ENCODE data around the gene HNRNPL. TPM values are rescaled to one million over a fixed set of nuclear protein-coding genes. Genes with fewer than 3 reads are reported as not detected.
"Not testable (repeated sequence)": the region's sequence is repeated elsewhere in the genome, so short reads cannot be mapped to it uniquely, and the experiment has no call there.

Gene HNRNPL
- total RNA-seq, 2 donors from 2014 or later, result 477 to 480 TPM

- H3K9me3 ChIP-seq (ENCODE audit: control insufficient read depth, low read length, poor library complexity, severe bottlenecking), result no peaks in the 10 kb centered on the region
- H3K27me3 Mint-ChIP-seq, result no peaks in the 10 kb centered on the region
- H3K36me3 Mint-ChIP-seq (ENCODE audit: low read depth), result no peaks in the 10 kb centered on the region
- ATAC-seq (no peak), DNase-seq (no peak)
- no peak overlapping the region for H3K27ac Mint-ChIP-seq
- H3K4me3 Mint-ChIP-seq, result no peak overlapping the region
- H3K4me1 Mint-ChIP-seq, result peaks cover 7% of the 10 kb centered on the region
Measured at GRCh38 chr19:38806371-38806770, 43.4 kb downstream of the HNRNPL start.

- H3K4me3 Mint-ChIP-seq, result no peak overlapping the region
- ATAC-seq, result no peak
- no peaks in the 10 kb centered on the region for H3K27me3 Mint-ChIP-seq
- no peaks in the 10 kb centered on the region for H3K36me3 Mint-ChIP-seq (ENCODE audit: low read depth)
- peaks cover 7% of the 10 kb centered on the region for H3K4me1 Mint-ChIP-seq
- no peak for DNase-seq
- H3K27ac Mint-ChIP-seq, result peak overlapping the region; percentile 1
- H3K9me3 ChIP-seq (ENCODE audit: control insufficient read depth, low read length, poor library complexity, severe bottlenecking), result no peaks in the 10 kb centered on the region
Measured at GRCh38 chr19:38805180-38805579, 44.6 kb downstream of the HNRNPL start.

- peaks cover 5% of the 10 kb centered on the region for H3K4me1 Mint-ChIP-seq
- no peaks in the 10 kb centered on the region for H3K27me3 Mint-ChIP-seq
- ATAC-seq (no peak), DNase-seq (no peak)
- H3K4me3 Mint-ChIP-seq, result no peak overlapping the region
- H3K36me3 Mint-ChIP-seq (ENCODE audit: low read depth), result no peaks in the 10 kb centered on the region
- H3K9me3 ChIP-seq (ENCODE audit: control insufficient read depth, low read length, poor library complexity, severe bottlenecking), result no peaks in the 10 kb centered on the region
- no peak overlapping the region for H3K27ac Mint-ChIP-seq
Measured at GRCh38 chr19:38803543-38803942, 46.2 kb downstream of the HNRNPL start.

- no peak overlapping the region for H3K27ac Mint-ChIP-seq
- DNase-seq, result no peak
- no peaks in the 10 kb centered on the region for H3K9me3 ChIP-seq (ENCODE audit: control insufficient read depth, low read length, poor library complexity, severe bottlenecking)
- no peaks in the 10 kb centered on the region for H3K27me3 Mint-ChIP-seq
- ATAC-seq, result no peak
- H3K4me1 Mint-ChIP-seq, result peaks cover 5% of the 10 kb centered on the region
- no peaks in the 10 kb centered on the region for H3K36me3 Mint-ChIP-seq (ENCODE audit: low read depth)
- H3K4me3 Mint-ChIP-seq, result no peak overlapping the region
Measured at GRCh38 chr19:38801359-38802095, 48.3 kb downstream of the HNRNPL start.

GRCh38 chr19:38800577-38801347 lies 49.0 kb downstream of the HNRNPL start:
- no peak overlapping the region for H3K27ac Mint-ChIP-seq
- H3K27me3 Mint-ChIP-seq, result no peaks in the 10 kb centered on the region
- no peaks in the 10 kb centered on the region for H3K9me3 ChIP-seq (ENCODE audit: control insufficient read depth, low read length, poor library complexity, severe bottlenecking)
- H3K4me1 Mint-ChIP-seq, result peaks cover 5% of the 10 kb centered on the region
- DNase-seq (no peak), ATAC-seq (no peak)
- H3K36me3 Mint-ChIP-seq (ENCODE audit: low read depth), result no peaks in the 10 kb centered on the region
- H3K4me3 Mint-ChIP-seq, result no peak overlapping the region

GRCh38 chr19:38799104-38799503 lies 50.7 kb downstream of the HNRNPL start:
- H3K36me3 Mint-ChIP-seq (ENCODE audit: low read depth), result no peaks in the 10 kb centered on the region
- DNase-seq, result no peak
- H3K27me3 Mint-ChIP-seq, result no peaks in the 10 kb centered on the region
- no peak for ATAC-seq
- H3K4me3 Mint-ChIP-seq, result no peak overlapping the region
- H3K4me1 Mint-ChIP-seq, result no peaks in the 10 kb centered on the region
- H3K27ac Mint-ChIP-seq, result no peak overlapping the region
- no peaks in the 10 kb centered on the region for H3K9me3 ChIP-seq (ENCODE audit: control insufficient read depth, low read length, poor library complexity, severe bottlenecking)

GRCh38 chr19:38797781-38798180 lies 52.0 kb downstream of the HNRNPL start:
- H3K4me1 Mint-ChIP-seq; H3K4me3 Mint-ChIP-seq; H3K9me3 ChIP-seq (ENCODE audit: control insufficient read depth, low read length, poor library complexity, severe bottlenecking); H3K27ac Mint-ChIP-seq; H3K27me3 Mint-ChIP-seq; ATAC-seq; H3K36me3 Mint-ChIP-seq (ENCODE audit: low read depth); DNase-seq: not testable (repeated sequence)

- DNase-seq (no peak), ATAC-seq (no peak)
- H3K36me3 Mint-ChIP-seq (ENCODE audit: low read depth), result no peaks in the 10 kb centered on the region
- H3K27ac Mint-ChIP-seq, result no peak overlapping the region
- H3K9me3 ChIP-seq (ENCODE audit: control insufficient read depth, low read length, poor library complexity, severe bottlenecking), result no peaks in the 10 kb centered on the region
- no peak overlapping the region for H3K4me3 Mint-ChIP-seq
- H3K4me1 Mint-ChIP-seq, result peaks cover 2% of the 10 kb centered on the region
- H3K27me3 Mint-ChIP-seq, result no peaks in the 10 kb centered on the region
Measured at GRCh38 chr19:38796154-38796553, 53.6 kb downstream of the HNRNPL start.

GRCh38 chr19:38795549-38795948 lies 54.2 kb downstream of the HNRNPL start:
- Mint-ChIP-seq H3K4me1 (peaks cover 2% of the 10 kb centered on the region), H3K4me3 (no peak overlapping the region), H3K27ac (no peak overlapping the region), H3K36me3 (ENCODE audit: low read depth) (no peaks in the 10 kb centered on the region), H3K27me3 (no peaks in the 10 kb centered on the region)
- no peak for DNase-seq
- H3K9me3 ChIP-seq (ENCODE audit: control insufficient read depth, low read length, poor library complexity, severe bottlenecking), result no peaks in the 10 kb centered on the region
- ATAC-seq, result no peak

GRCh38 chr19:38793671-38794070 lies 56.1 kb downstream of the HNRNPL start:
- no peaks in the 10 kb centered on the region for H3K27me3 Mint-ChIP-seq
- H3K27ac Mint-ChIP-seq, result peak overlapping the region; percentile 8
- no peak overlapping the region for H3K4me3 Mint-ChIP-seq
- no peaks in the 10 kb centered on the region for H3K36me3 Mint-ChIP-seq (ENCODE audit: low read depth)
- H3K4me1 Mint-ChIP-seq, result peaks cover 2% of the 10 kb centered on the region
- no peak for DNase-seq
- H3K9me3 ChIP-seq (ENCODE audit: control insufficient read depth, low read length, poor library complexity, severe bottlenecking), result no peaks in the 10 kb centered on the region
- no peak for ATAC-seq

- no peaks in the 10 kb centered on the region for H3K36me3 Mint-ChIP-seq (ENCODE audit: low read depth)
- DNase-seq (no peak), ATAC-seq (no peak)
- H3K9me3 ChIP-seq (ENCODE audit: control insufficient read depth, low read length, poor library complexity, severe bottlenecking), result no peaks in the 10 kb centered on the region
- peak overlapping the region; percentile 8 for H3K27ac Mint-ChIP-seq
- H3K4me1 Mint-ChIP-seq, result peaks cover 2% of the 10 kb centered on the region
- H3K4me3 Mint-ChIP-seq, result peak overlapping the region; percentile 59
- no peaks in the 10 kb centered on the region for H3K27me3 Mint-ChIP-seq
Measured at GRCh38 chr19:38793177-38793576, 56.6 kb downstream of the HNRNPL start.

GRCh38 chr19:38792250-38793111 lies 57.3 kb downstream of the HNRNPL start:
- ATAC-seq, result peak; percentile 30
- peak overlapping the region; percentile 59 for H3K4me3 Mint-ChIP-seq
- H3K27ac Mint-ChIP-seq, result no peak overlapping the region
- H3K9me3 ChIP-seq (ENCODE audit: control insufficient read depth, low read length, poor library complexity, severe bottlenecking), result no peaks in the 10 kb centered on the region
- peaks cover 2% of the 10 kb centered on the region for H3K4me1 Mint-ChIP-seq
- DNase-seq, result peak in 1 of 3 donors; percentile 11
- no peaks in the 10 kb centered on the region for H3K36me3 Mint-ChIP-seq (ENCODE audit: low read depth)
- no peaks in the 10 kb centered on the region for H3K27me3 Mint-ChIP-seq

- not testable (repeated sequence) for H3K27ac Mint-ChIP-seq; H3K36me3 Mint-ChIP-seq (ENCODE audit: low read depth); H3K27me3 Mint-ChIP-seq; H3K4me3 Mint-ChIP-seq; H3K9me3 ChIP-seq (ENCODE audit: control insufficient read depth, low read length, poor library complexity, severe bottlenecking); DNase-seq; H3K4me1 Mint-ChIP-seq
- peak; percentile 94 for ATAC-seq
Measured at GRCh38 chr19:38791451-38792064, 58.2 kb downstream of the HNRNPL start.

Measured in T-helper 17 cell (primary cell).